Ovary (tissue), 9 donors: Measurements from ENCODE around the gene GTPBP6. TPM values are rescaled to one million over a fixed set of nuclear protein-coding genes. Genes with fewer than 3 reads are reported as not detected.

Experiments used
- DNase-seq, 5 donors: peaks; one replicate each; pipeline ENCODE4 v3.0.0-alpha.2; 2019 to 2020
- H3K27ac ChIP-seq, 2 donors: fragments of 200-600 bp; one replicate each; pipeline versions ENCODE4 v1.5.1 to v1.8.0; 2019 to 2022
- H3K27me3 ChIP-seq: fragments of 200-600 bp; one replicate; pipeline ENCODE4 v1.8.0; 2022
- H3K36me3 ChIP-seq: fragments of 200-600 bp; sonication (generic); one replicate; pipeline ENCODE4 v1.5.1; 2019
- H3K4me1 ChIP-seq: one replicate; pipeline ENCODE4 v1.8.1; 2013; ENCODE audit warnings: mild to moderate bottlenecking, moderate library complexity; ENCODE audit not compliant: insufficient read depth
- H3K4me3 ChIP-seq: fragments of 200-600 bp; sonication (generic); one replicate; pipeline ENCODE4 v1.5.1; 2017
- H3K9me3 ChIP-seq, 2 donors: fragments of 200-600 bp in 1 of 2; sonication (generic) in 1 of 2; one replicate each; pipeline versions ENCODE4 v1.5.1 to v1.8.1; 2013 to 2019; ENCODE audit warnings: mild to moderate bottlenecking in 1 of 2, moderate library complexity in 1 of 2
- CTCF ChIP-seq, 3 donors: fragments of 450-650 bp in 2 of 3; fragments of 200-600 bp in 1 of 3; IDR thresholded peaks; one replicate each; pipeline versions ENCODE4 v1.5.1 to v1.8.0; 2016 to 2022; ENCODE audit warnings: antibody characterized with exemption in 3 of 3, mild to moderate bottlenecking in 1 of 3
- EP300 ChIP-seq: sonication (generic); formaldehyde crosslinking; IDR thresholded peaks from one replicate; pipeline ENCODE4 v1.6.1; 2017; ENCODE audit warnings: antibody characterized with exemption
- POLR2A ChIP-seq: fragments of 450-650 bp; IDR thresholded peaks from one replicate; pipeline ENCODE4 v1.6.1; 2017; ENCODE audit warnings: antibody characterized with exemption, mild to moderate bottlenecking, moderate library complexity
- WGBS, 3 donors: extraction: QIAGEN DNeasy Blood & Tissue Kit in 1 of 3; methylation state at CpG; one replicate each; pipeline versions ENCODE4 v1.1.5 to v1.1.7; 2013 to 2017; 5-methylcytosine and 5-hydroxymethylcytosine counted together
- intact Hi-C, 4 donors: fragments of 100-400 bp; cut with DNase I; formaldehyde crosslinking; loops; one replicate each; pipeline versions ENCODE4 v1.11.0 to v1.15.1; 2022 to 2023
- polyA plus RNA-seq, 2 donors: library from polyadenylated mRNA; stranded (reverse); fragments of 200-250 nt in 1 of 2; fragments of 350-450 nt in 1 of 2; fragmentation: Illumina TruSeq in 1 of 2; extraction: RNeasy Lipid Tissue Mini Kit (QIAGEN cat#74804) in 1 of 2; gene quantifications; one replicate each; pipeline ENCODE4 v1.2.3, GENCODE V29; 2013 to 2014
- total RNA-seq, 7 donors: library from RNA; depleted of rRNA in 2 of 7; stranded (reverse); fragments of >200 nt in 2 of 7; fragmentation: NEBNext Ultra II Directional in 3 of 7; extraction: Animal tissue kit (Norgen Biotek cat#: 25700) in 3 of 7; gene quantifications; one replicate each; pipeline versions ENCODE4 v1.1.0 to v1.2.4, GENCODE V29; 2016 to 2023
- donor health status: DM: no; HTN: no; CAD: no; lungs with moderate emphysema.
- donor health status: DM: no; HTN: no; CAD: no.
- donor health status: Bipolar disorder and iron deficiency.
- donor health status: DM: yes; HTN: yes; CAD: no.
- donor health status: DM: no; HTN: no; CAD: no.
- donor health status: DM: yes; HTN: yes; CAD: no.

Gene GTPBP6
- total and polyA plus RNA-seq, 9 donors = 7.1 to 69.0 (median 47.8) TPM

- peak in 1 of 5 donors; percentile 91 for DNase-seq
- Histone ChIP-seq H3K27ac (peak overlapping the region; percentile 23 to 99), H3K4me3 (peak overlapping the region; percentile 61), H3K27me3 (no peaks in the 10 kb centered on the region), H3K9me3 (no peaks in the 10 kb centered on the region), H3K36me3 (no peaks in the 10 kb centered on the region), H3K4me1 (peaks cover 1% of the 10 kb centered on the region)
- 36 to 45% (median 41%) methylated on average over 17 to 28 of the region's 28 CpGs for WGBS, 3 donors
- TF ChIP-seq CTCF (IDR thresholded peaks at IDR 0.05) (no peak), EP300 (no peak), POLR2A (no peak)
- intact Hi-C loops = loop anchor here in 1 of 4 donors (2.0 kb wide), 2 partner anchors 69 to 1075 kb away; partner anchors contain the start of genes PPP2R3B and SLC25A6
These were observed 1.1 kb downstream of the GTPBP6 start for GRCh38 chrX:317424-318067.

- no peak overlapping the region for H3K4me3 ChIP-seq
- no peaks in the 10 kb centered on the region for H3K36me3 ChIP-seq
- H3K9me3 ChIP-seq = no peaks in the 10 kb centered on the region
- intact Hi-C loops = no loop called here
- DNase-seq = peak in 4 of 5 donors; percentile 39 to 60 (median 56)
- H3K27ac ChIP-seq = no peak overlapping the region
- H3K27me3 ChIP-seq = no peaks in the 10 kb centered on the region
- TF ChIP-seq EP300 = no peak
- TF ChIP-seq CTCF (IDR thresholded peaks at IDR 0.05) = no peak
- no peak for TF ChIP-seq POLR2A
- 89 to 91% (median 90%) methylated on average over 50 of the region's 50 CpGs for WGBS, 3 donors
- H3K4me1 ChIP-seq = peaks cover 1% of the 10 kb centered on the region
These were observed 2.0 kb downstream of the GTPBP6 start for GRCh38 chrX:316351-317325.

- Histone ChIP-seq H3K4me1 (peaks cover 1% of the 10 kb centered on the region), H3K27ac (no peak overlapping the region), H3K36me3 (no peaks in the 10 kb centered on the region), H3K27me3 (no peaks in the 10 kb centered on the region), H3K4me3 (no peak overlapping the region), H3K9me3 (no peaks in the 10 kb centered on the region)
- intact Hi-C loops = no loop called here
- TF ChIP-seq POLR2A (no peak), EP300 (no peak), CTCF (IDR thresholded peaks at IDR 0.05) (no peak)
- DNase-seq = peak in 3 of 5 donors; percentile 16 to 37 (median 27)
- 91 to 92% (median 91%) methylated on average over 51 of the region's 51 CpGs for WGBS, 3 donors
These were observed 3.6 kb downstream of the GTPBP6 start for GRCh38 chrX:314781-315595.

DNA sequence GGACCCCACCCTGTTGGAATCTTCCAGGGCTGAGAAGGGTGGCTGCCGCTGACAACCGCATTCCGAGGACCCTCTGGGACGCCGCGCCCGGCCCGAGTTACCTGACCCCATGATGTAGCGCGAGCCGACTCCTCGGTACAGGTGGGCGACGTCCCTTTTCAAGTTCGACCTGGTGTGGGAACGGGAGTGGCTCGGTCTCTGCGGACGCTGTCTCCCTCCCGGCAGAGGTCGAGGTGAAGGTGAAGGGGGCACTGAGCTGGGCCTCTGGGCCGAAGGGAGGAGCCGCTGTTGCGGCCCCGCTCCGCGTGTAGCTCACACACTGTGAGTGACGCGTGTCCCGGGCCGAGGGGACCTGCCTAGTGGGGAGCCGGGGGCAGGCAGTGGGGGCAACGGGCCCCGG lies 4.5 kb downstream of the GTPBP6 start:
- H3K4me3 ChIP-seq = no peak overlapping the region
- peaks cover 1% of the 10 kb centered on the region for H3K4me1 ChIP-seq
- TF ChIP-seq CTCF (IDR thresholded peaks at IDR 0.05) (no peak), POLR2A (no peak), EP300 (no peak)
- no peaks in the 10 kb centered on the region for H3K27me3 ChIP-seq
- 91 to 96% (median 96%) methylated on average over 34 of the region's 34 CpGs for WGBS, 3 donors
- intact Hi-C loops = no loop called here
- no peaks in the 10 kb centered on the region for H3K9me3 ChIP-seq
- no peak overlapping the region for H3K27ac ChIP-seq
- peak in 1 of 5 donors; percentile 25 for DNase-seq
- H3K36me3 ChIP-seq = no peaks in the 10 kb centered on the region
